Measurements from ENCODE around the gene NECTIN4.

Gene NECTIN4

DNA sequence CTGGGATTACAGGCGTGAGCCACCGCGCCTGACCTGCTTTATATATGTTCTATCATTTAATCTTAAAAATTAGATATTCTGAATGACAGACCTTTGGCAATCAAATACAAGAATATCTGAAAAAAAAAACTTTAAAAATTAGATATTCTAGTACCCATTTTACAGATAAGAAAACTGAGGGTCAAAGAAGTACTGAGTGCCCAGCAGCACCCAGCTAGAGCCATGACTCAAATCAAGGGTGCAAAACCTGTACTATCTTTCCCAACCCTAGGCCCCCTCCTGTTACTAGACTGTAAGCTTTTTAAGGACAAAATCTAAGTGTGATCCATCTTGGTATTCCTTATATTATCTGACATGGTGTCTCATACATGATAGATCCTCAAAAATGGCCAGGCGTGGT is 27.9 kb downstream of the NECTIN4 start:
- H3K9me3 ChIP-seq, result no peaks in the 10 kb centered on the region
- peaks cover 17% of the 10 kb centered on the region for H3K27me3 ChIP-seq
- H3K4me3 ChIP-seq (ENCODE audit: low read depth, low read length), result no peak overlapping the region
- TF ChIP-seq, protein P1, sequence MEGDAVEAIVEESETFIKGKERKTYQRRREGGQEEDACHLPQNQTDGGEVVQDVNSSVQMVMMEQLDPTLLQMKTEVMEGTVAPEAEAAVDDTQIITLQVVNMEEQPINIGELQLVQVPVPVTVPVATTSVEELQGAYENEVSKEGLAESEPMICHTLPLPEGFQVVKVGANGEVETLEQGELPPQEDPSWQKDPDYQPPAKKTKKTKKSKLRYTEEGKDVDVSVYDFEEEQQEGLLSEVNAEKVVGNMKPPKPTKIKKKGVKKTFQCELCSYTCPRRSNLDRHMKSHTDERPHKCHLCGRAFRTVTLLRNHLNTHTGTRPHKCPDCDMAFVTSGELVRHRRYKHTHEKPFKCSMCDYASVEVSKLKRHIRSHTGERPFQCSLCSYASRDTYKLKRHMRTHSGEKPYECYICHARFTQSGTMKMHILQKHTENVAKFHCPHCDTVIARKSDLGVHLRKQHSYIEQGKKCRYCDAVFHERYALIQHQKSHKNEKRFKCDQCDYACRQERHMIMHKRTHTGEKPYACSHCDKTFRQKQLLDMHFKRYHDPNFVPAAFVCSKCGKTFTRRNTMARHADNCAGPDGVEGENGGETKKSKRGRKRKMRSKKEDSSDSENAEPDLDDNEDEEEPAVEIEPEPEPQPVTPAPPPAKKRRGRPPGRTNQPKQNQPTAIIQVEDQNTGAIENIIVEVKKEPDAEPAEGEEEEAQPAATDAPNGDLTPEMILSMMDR (IDR thresholded peaks at IDR 0.05; ENCODE audit: low read depth, low read length), result no peak
- H3K4me1 ChIP-seq, result no peaks in the 10 kb centered on the region
- no peak for DNase-seq
- H3K36me3 ChIP-seq, result no peaks in the 10 kb centered on the region

DNA sequence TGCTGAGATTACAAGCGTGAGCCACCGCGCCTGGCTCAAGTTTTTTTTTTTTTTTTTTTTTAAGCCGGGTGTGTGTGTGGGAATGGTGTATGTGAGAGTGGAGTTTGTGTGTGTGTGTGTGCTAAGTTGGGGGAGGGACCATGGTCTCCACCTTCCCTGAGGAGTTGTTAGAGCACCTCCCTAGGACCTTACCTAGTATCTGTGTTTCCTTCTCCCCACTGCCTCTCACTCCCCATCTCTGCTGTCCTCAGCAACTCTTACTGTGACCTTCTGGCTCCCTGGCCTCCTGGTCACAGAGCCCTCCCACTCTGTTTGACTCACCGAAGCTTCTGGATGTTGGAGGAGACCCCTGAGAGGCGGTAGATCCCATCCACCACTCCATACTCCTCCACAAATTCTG is 30.1 kb downstream of the NECTIN4 start:
- no peak overlapping the region for H3K4me3 ChIP-seq (ENCODE audit: low read depth, low read length)
- H3K9me3 ChIP-seq, result no peaks in the 10 kb centered on the region
- no peaks in the 10 kb centered on the region for H3K36me3 ChIP-seq
- H3K27me3 ChIP-seq, result peaks cover 18% of the 10 kb centered on the region
- TF ChIP-seq, protein P1 (IDR thresholded peaks at IDR 0.05; ENCODE audit: low read depth, low read length), result no peak
- no peak for DNase-seq
- H3K4me1 ChIP-seq, result no peaks in the 10 kb centered on the region

DNA sequence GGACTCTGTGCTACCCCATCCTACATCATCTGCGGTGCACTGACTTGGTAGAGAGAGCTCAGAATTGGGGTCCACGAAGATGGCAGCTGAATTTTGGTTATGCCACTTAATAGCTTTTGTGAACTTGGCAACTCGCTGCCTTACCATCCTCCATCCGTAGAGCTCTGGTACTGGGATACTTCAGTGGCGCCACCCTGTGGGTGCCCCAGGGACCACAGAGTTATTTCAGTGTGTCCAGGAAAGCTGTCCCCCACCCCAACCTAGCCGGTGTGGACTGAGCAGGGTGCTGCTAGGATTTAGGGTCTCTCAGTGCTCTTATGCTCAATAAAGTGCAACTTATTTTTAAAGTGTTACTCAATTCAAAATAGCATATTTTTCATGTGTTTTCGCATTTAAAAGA is 34.6 kb downstream of the NECTIN4 start:
- H3K4me3 ChIP-seq (ENCODE audit: low read depth, low read length), result no peak overlapping the region
- H3K4me1 ChIP-seq, result no peaks in the 10 kb centered on the region
- H3K9me3 ChIP-seq, result no peaks in the 10 kb centered on the region
- DNase-seq, result no peak
- TF ChIP-seq, protein P1 (IDR thresholded peaks at IDR 0.05; ENCODE audit: low read depth, low read length), result no peak
- no peaks in the 10 kb centered on the region for H3K36me3 ChIP-seq
- peaks cover 7% of the 10 kb centered on the region for H3K27me3 ChIP-seq

DNA sequence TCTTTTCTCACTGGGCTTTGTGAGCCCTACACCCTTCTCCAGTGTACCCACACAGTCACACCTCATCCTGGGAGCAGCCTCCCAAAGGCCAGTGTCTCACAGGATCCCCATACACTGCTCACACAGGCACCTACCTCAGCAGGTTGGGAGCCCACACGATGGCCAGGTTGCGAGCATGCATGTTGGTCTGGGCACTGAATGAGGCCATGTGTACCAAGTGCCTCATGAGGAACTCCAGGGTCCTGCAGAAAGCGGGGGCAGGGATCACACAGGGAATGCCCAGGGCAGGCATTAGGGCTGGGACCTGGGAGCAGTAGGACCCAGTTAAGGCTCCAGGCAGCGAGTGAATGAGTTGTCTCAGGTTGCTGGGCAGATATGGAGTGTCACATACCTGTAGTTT is 35.1 kb downstream of the NECTIN4 start:
- TF ChIP-seq, protein P1 (IDR thresholded peaks at IDR 0.05; ENCODE audit: low read depth, low read length), result no peak
- no peaks in the 10 kb centered on the region; the same call in 1 of the 2 replicates for H3K9me3 ChIP-seq
- H3K36me3 ChIP-seq, result no peaks in the 10 kb centered on the region
- H3K4me3 ChIP-seq (ENCODE audit: low read depth, low read length), result no peak overlapping the region
- DNase-seq, result no peak
- H3K27me3 ChIP-seq, result peaks cover 7% of the 10 kb centered on the region
- no peaks in the 10 kb centered on the region for H3K4me1 ChIP-seq

DNA sequence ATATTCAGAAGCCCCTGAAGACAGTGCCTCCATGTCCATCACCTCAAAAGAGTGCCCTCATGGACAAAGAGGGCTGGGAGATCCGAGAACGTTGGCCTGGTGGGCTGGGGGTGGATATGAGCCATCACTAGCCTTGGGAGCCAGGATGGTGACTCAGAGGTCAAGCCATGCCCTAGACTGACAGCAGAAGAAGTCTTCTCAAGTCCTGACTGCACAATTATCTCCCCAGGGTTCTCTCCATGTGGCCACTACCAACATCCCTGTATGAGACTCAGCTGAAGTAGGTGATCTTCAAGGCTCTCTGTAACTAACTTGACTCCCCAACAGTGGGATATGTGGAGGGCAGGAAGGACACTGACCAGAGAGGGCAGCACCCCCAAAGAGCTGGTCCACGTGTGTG is 36.5 kb downstream of the NECTIN4 start:
- H3K9me3 ChIP-seq, result no peaks in the 10 kb centered on the region; the same call in 1 of the 2 replicates
- TF ChIP-seq, protein P1 (IDR thresholded peaks at IDR 0.05; ENCODE audit: low read depth, low read length), result no peak
- no peaks in the 10 kb centered on the region for H3K4me1 ChIP-seq
- no peak for DNase-seq
- no peaks in the 10 kb centered on the region for H3K36me3 ChIP-seq
- H3K4me3 ChIP-seq (ENCODE audit: low read depth, low read length), result no peak overlapping the region
- peaks cover 7% of the 10 kb centered on the region for H3K27me3 ChIP-seq

DNA sequence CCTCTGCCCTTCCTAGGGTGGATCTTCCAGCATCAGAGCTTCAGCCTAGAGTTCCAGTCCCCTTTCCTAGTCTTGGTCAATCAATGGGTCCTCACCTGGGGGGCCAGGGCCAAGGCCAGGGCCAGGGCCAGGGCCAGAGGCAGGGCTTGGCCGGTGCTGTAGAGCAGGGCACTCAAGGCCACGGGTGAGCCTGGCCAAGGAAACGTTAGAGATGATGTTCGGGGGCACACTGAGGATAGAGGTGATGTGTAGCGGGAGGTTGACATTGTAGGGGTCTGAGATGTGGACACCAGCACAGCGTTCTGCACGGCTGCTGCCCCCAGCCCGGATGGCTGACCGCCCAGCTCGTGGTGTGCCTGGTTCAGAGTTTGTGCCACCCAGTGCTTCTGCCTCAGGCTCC is 38.1 kb downstream of the NECTIN4 start:
- TF ChIP-seq, protein P1 (IDR thresholded peaks at IDR 0.05; ENCODE audit: low read depth, low read length), result no peak
- no peak for DNase-seq
- no peaks in the 10 kb centered on the region for H3K36me3 ChIP-seq

More for the DNA sequence above, 38.1 kb downstream of the NECTIN4 start:
- H3K4me3 ChIP-seq (ENCODE audit: low read depth, low read length), result no peak overlapping the region
- no peaks in the 10 kb centered on the region; the same call in 1 of the 2 replicates for H3K9me3 ChIP-seq
- H3K27me3 ChIP-seq, result peaks cover 2% of the 10 kb centered on the region
- H3K4me1 ChIP-seq, result no peaks in the 10 kb centered on the region

Measured in BE2C (cell line).